SK-N-SH (cell line): ENCODE data around the gene TMEM243. TPM values are rescaled to one million over a fixed set of nuclear protein-coding genes. Genes with fewer than 3 reads are reported as not detected.
A peak's percentile ranks its signal among the peaks of the same experiment; 100 is the strongest.

Experiments used
- CTCF ChIA-PET: fragments of 300-600, 350-600 bp; formaldehyde crosslinking; extraction: SDS; loops from one replicate; lab custom pipeline; 2021; lab: Yijun Ruan, JAX
- POLR2A ChIA-PET: fragments of 350-600 bp; sonication (Branson Sonifier 250); formaldehyde crosslinking; extraction: SDS; loops from one replicate; lab custom pipeline; 2020; ENCODE audit warnings: antibody characterized with exemption, inconsistent platforms; lab: Yijun Ruan, JAX
- DNase-seq: peaks from one replicate; pipeline ENCODE4 v3.0.0; 2012
- H2AFZ ChIP-seq: fragments of 200-600 bp; sonication (generic); 2 replicates; pipeline ENCODE4 v1.8.1; 2016; ENCODE audit warnings: antibody characterized with exemption, mild to moderate bottlenecking, low read depth
- H3F3A ChIP-seq: fragments of 200-600 bp; sonication (generic); replicated peaks from 2 replicates; pipeline ENCODE3; 2016; ENCODE audit warnings: antibody characterized with exemption, mild to moderate bottlenecking; ENCODE audit not compliant: insufficient read depth
- H3K27ac ChIP-seq, 2 experiments: fragments of 200-500 bp in 1 of 2; fragments of 200-600 bp in 1 of 2; sonication (Bioruptor generic) in 1 of 2; sonication (generic), shearing (Covaris generic) in 1 of 2; 2 replicates each; pipeline versions ENCODE4 v1.5.1 to v1.6.1; 2014 to 2016; ENCODE audit warnings: low read depth in 2 of 2, inconsistent platforms in 1 of 2, low read length in 1 of 2, mild to moderate bottlenecking in 1 of 2, mixed read lengths in 1 of 2
- H3K27me3 ChIP-seq: fragments of 200-600 bp; sonication (generic), shearing (Covaris generic); 2 replicates; pipeline ENCODE4 v1.6.1; 2016; ENCODE audit warnings: mixed run types; ENCODE audit not compliant: insufficient read depth
- H3K36me3 ChIP-seq, 2 experiments: fragments of 200-500 bp in 1 of 2; fragments of 200-600 bp in 1 of 2; sonication (Bioruptor generic) in 1 of 2; sonication (generic) in 1 of 2; replicated peaks in 1 of 2; 2 replicates each; pipeline versions ENCODE3 to v1.5.1; 2014 to 2016; ENCODE audit warnings: low read length in 1 of 2, mild to moderate bottlenecking in 1 of 2; ENCODE audit not compliant: insufficient read depth in 2 of 2, control insufficient read depth in 1 of 2
- H3K4me1 ChIP-seq, 2 experiments: fragments of 200-500 bp in 1 of 2; fragments of 200-600 bp in 1 of 2; sonication (Bioruptor generic) in 1 of 2; sonication (generic), shearing (Covaris generic) in 1 of 2; 2 replicates each; pipeline versions ENCODE4 v1.5.1 to v1.6.1; 2014 to 2016; ENCODE audit warnings: low read depth in 1 of 2, low read length in 1 of 2, mixed run types in 1 of 2; ENCODE audit not compliant: insufficient read depth in 2 of 2, control insufficient read depth in 1 of 2
- H3K4me2 ChIP-seq: fragments of 200-600 bp; sonication (generic), shearing (Covaris generic); 2 replicates; pipeline ENCODE4 v1.6.1; 2017; ENCODE audit warnings: mixed run types
- H3K4me3 ChIP-seq, 2 experiments: fragments of 200-500 bp in 1 of 2; fragments of 200-600 bp in 1 of 2; sonication (Bioruptor generic) in 1 of 2; sonication (generic), shearing (Covaris generic) in 1 of 2; 2 replicates each; pipeline versions ENCODE4 v1.5.1 to v1.8.1; 2014 to 2016; ENCODE audit warnings: low read depth in 2 of 2, inconsistent platforms in 1 of 2, low read length in 1 of 2, mild to moderate bottlenecking in 1 of 2, mixed read lengths in 1 of 2, moderate library complexity in 1 of 2
- H3K79me2 ChIP-seq: fragments of 200-600 bp; sonication (generic); 2 replicates; pipeline ENCODE4 v1.8.1; 2017; ENCODE audit warnings: mild to moderate bottlenecking; ENCODE audit not compliant: insufficient read depth
- H3K9ac ChIP-seq: fragments of 200-600 bp; sonication (generic); 2 replicates; pipeline ENCODE4 v1.6.1; 2017; ENCODE audit warnings: mixed run types
- H3K9me2 ChIP-seq: fragments of 200-600 bp; sonication (generic); 2 replicates; pipeline ENCODE4 v1.6.1; 2017; ENCODE audit warnings: mixed run types
- H3K9me3 ChIP-seq: fragments of 200-600 bp; sonication (generic); 2 replicates; pipeline ENCODE4 v1.6.1; 2017; ENCODE audit warnings: mixed run types, mild to moderate bottlenecking, moderate library complexity
- H4K20me1 ChIP-seq: fragments of 200-600 bp; sonication (generic); 2 replicates; pipeline ENCODE4 v1.6.1; 2017; ENCODE audit warnings: mild to moderate bottlenecking, mixed run types; ENCODE audit not compliant: insufficient read depth
- CHD2 ChIP-seq: fragments of 150-350 bp; IDR thresholded peaks from 2 replicates; pipeline ENCODE4 v1.6.1; 2018; ENCODE audit warnings: low read length; ENCODE audit not compliant: partially characterized antibody
- ELF1 ChIP-seq: IDR thresholded peaks from 2 replicates; pipeline ENCODE4 v1.4.0; 2012
- EP300 ChIP-seq, 2 experiments: IDR thresholded peaks; 2 replicates each; pipeline versions ENCODE4 v1.4.0 to v1.6.1; 2012; ENCODE audit warnings: borderline replicate concordance in 1 of 2, low read depth in 1 of 2, low read length in 1 of 2
- EZH2phosphoT487 ChIP-seq: fragments of 200-600 bp; sonication (generic); IDR thresholded peaks from 2 replicates; pipeline ENCODE4 v1.6.1; 2017; ENCODE audit warnings: low read depth, mixed run types, mild to moderate bottlenecking, antibody characterized with exemption, moderate library complexity, borderline replicate concordance
- FOXM1 ChIP-seq: IDR thresholded peaks from 2 replicates; pipeline ENCODE4 v1.4.0; 2012; ENCODE audit warnings: low read depth, mild to moderate bottlenecking
- IRF3 ChIP-seq: fragments of 150-350 bp; IDR thresholded peaks from 2 replicates; pipeline ENCODE4 v1.6.1; 2016; ENCODE audit warnings: mild to moderate bottlenecking, low read depth, low read length
- JUND ChIP-seq: IDR thresholded peaks from 2 replicates; pipeline ENCODE4 v1.4.0; 2012
- MXI1 ChIP-seq: IDR thresholded peaks from 2 replicates; pipeline ENCODE4 v1.6.1; 2012; ENCODE audit warnings: mild to moderate bottlenecking, low read depth, low read length, improper control_type of control experiment
- RFX5 ChIP-seq: IDR thresholded peaks from 2 replicates; pipeline ENCODE4 v1.6.1; 2012; ENCODE audit warnings: mild to moderate bottlenecking, improper control_type of control experiment, low read length
- RXRA ChIP-seq: IDR thresholded peaks from 2 replicates; pipeline ENCODE4 v1.4.0; 2012; ENCODE audit warnings: low read depth, mild to moderate bottlenecking, borderline replicate concordance
- SIN3A ChIP-seq: IDR thresholded peaks from 2 replicates; pipeline ENCODE4 v1.6.1; 2012; ENCODE audit warnings: low read depth, mild to moderate bottlenecking, low read length, moderate library complexity, borderline replicate concordance
- TAF1 ChIP-seq: IDR thresholded peaks from 2 replicates; pipeline ENCODE4 v1.6.1; 2012; ENCODE audit warnings: low read depth, mild to moderate bottlenecking, low read length, moderate library complexity, borderline replicate concordance
- TCF12 ChIP-seq: IDR thresholded peaks from 2 replicates; pipeline ENCODE4 v1.4.0; 2012
- TEAD4 ChIP-seq: IDR thresholded peaks from 2 replicates; pipeline ENCODE4 v1.4.0; 2012; ENCODE audit warnings: mild to moderate bottlenecking, borderline replicate concordance; ENCODE audit not compliant: insufficient read depth
- USF2 ChIP-seq: fragments of 150-350 bp; IDR thresholded peaks from 2 replicates; pipeline ENCODE4 v1.6.1; 2017; ENCODE audit warnings: antibody characterized with exemption, low read length, low read depth, borderline replicate concordance
- YY1 ChIP-seq: IDR thresholded peaks from 2 replicates; pipeline ENCODE4 v1.4.0; 2012; ENCODE audit warnings: low read depth, mild to moderate bottlenecking
- whole genome bisulfite sequencing: methylation state at CpG from one replicate; pipeline ENCODE4 v1.1.6; 2017; ENCODE audit warnings: low lambda C conversion rate; 5-methylcytosine and 5-hydroxymethylcytosine counted together
- polyA plus RNA-seq, 3 experiments: library from polyadenylated mRNA; depleted of rRNA; stranded (reverse); fragments of >200 nt; gene quantifications; 2 replicates each; pipeline ENCODE4 v1.2.3, GENCODE V29; 2012

TMEM243 gene
- polyA plus RNA-seq, 1 of the 3 experiments (the other 2 are of a cell fraction) = 31.1 TPM

GRCh38 chr7:87231711-87232110 lies 12.2 kb upstream of the TMEM243 start:
- ChIA-PET POLR2A (interaction anchor here (0.7 to 1.7 kb wide), 2 partner anchors 12 to 79 kb away, joined by 4 to 8 read pairs; partner anchors contain the start of genes DMTF1 and TMEM243), CTCF (interaction anchor here (0.9 to 1.5 kb wide), 5 partner anchors 11 to 228 kb away, joined by 3 to 7 read pairs (median 3); partner anchors contain the start of gene ELAPOR2)
- Histone ChIP-seq H3K36me3 (no peaks in the 10 kb centered on the region), H4K20me1 (no peaks in the 10 kb centered on the region), H3K79me2 (no peaks in the 10 kb centered on the region), H3K4me3 (no peak overlapping the region), H3K27ac (no peak overlapping the region), H3K27me3 (no peaks in the 10 kb centered on the region; the same call in 1 of the 2 replicates), H3K9ac (no peak overlapping the region), H3K4me1 (peaks cover 0 to 16% of the 10 kb centered on the region in 2 experiments; a peak in 1 of 4 replicates), H3K4me2 (no peak overlapping the region), H2AFZ (no peak overlapping the region), H3K9me3 (no peaks in the 10 kb centered on the region), H3F3A (no peaks in the 10 kb centered on the region), H3K9me2 (no peaks in the 10 kb centered on the region)
- no peak for TF ChIP-seq EZH2phosphoT487
- TF ChIP-seq TCF12 = no peak
- TF ChIP-seq RXRA = no peak
- TF ChIP-seq USF2 = no peak
- TF ChIP-seq CHD2 = no peak
- no peak for TF ChIP-seq RFX5
- no peak for TF ChIP-seq TAF1
- no peak for DNase-seq

- 60% methylated on average over 7 of the region's 7 CpGs for WGBS
- POLR2A ChIA-PET = interaction anchor here (0.7 to 1.7 kb wide), 2 partner anchors 11 to 79 kb away, joined by 4 to 8 read pairs; partner anchors contain the start of genes DMTF1 and TMEM243
- Histone ChIP-seq H3K79me2 (no peaks in the 10 kb centered on the region), H4K20me1 (no peaks in the 10 kb centered on the region), H2AFZ (no peak overlapping the region), H3K9me3 (no peaks in the 10 kb centered on the region), H3K4me3 (no peak overlapping the region), H3K4me2 (no peak overlapping the region), H3F3A (no peaks in the 10 kb centered on the region), H3K36me3 (no peaks in the 10 kb centered on the region), H3K9me2 (no peaks in the 10 kb centered on the region), H3K9ac (no peak overlapping the region)
- CTCF ChIA-PET = interaction anchor here (0.8 to 1.5 kb wide), 6 partner anchors 11 to 228 kb away, joined by 3 to 7 read pairs (median 4); partner anchors contain the start of gene ELAPOR2
- DNase-seq = peak; percentile 35
- TF ChIP-seq JUND = no peak
- TF ChIP-seq CHD2 = peak; percentile 37
- TF ChIP-seq, all 33 proteins: peak for 1
- Histone ChIP-seq H3K27me3 (no peaks in the 10 kb centered on the region; the same call in 1 of the 2 replicates), H3K27ac (no peak overlapping the region), H3K4me1 (peaks cover 0 to 16% of the 10 kb centered on the region in 2 experiments; a peak in 1 of 4 replicates)
These were observed 11.7 kb upstream of the TMEM243 start for GRCh38 chr7:87231258-87231657.

GRCh38 chr7:87226495-87226894 lies 7.0 kb upstream of the TMEM243 start:
- no peaks in the 10 kb centered on the region for H3K9me2 ChIP-seq
- H3K4me2 ChIP-seq = no peak overlapping the region
- no peaks in the 10 kb centered on the region for H3K9me3 ChIP-seq
- H4K20me1 ChIP-seq = no peaks in the 10 kb centered on the region
- ChIA-PET POLR2A (no interaction called here), CTCF (interaction anchor here (1.1 to 2.0 kb wide), 2 partner anchors 10 to 300 kb away, joined by 3 to 4 read pairs; no protein-coding TSS in a partner anchor)
- no peak overlapping the region for H2AFZ ChIP-seq
- H3K27me3 ChIP-seq = no peaks in the 10 kb centered on the region; the same call in 1 of the 2 replicates
- H3K9ac ChIP-seq = no peak overlapping the region
- no peaks in the 10 kb centered on the region for H3F3A ChIP-seq
- H3K79me2 ChIP-seq = no peaks in the 10 kb centered on the region
- 56% methylated on average over 3 of the region's 3 CpGs for WGBS
- no peak for TF ChIP-seq SIN3A
- no peak for TF ChIP-seq MXI1
- TF ChIP-seq TAF1 = no peak
- no peak for TF ChIP-seq TEAD4
- TF ChIP-seq EP300 (IDR thresholded peaks at IDR 0.05; ENCODE audit: borderline replicate concordance in 1 of 2, low read depth in 1 of 2, low read length in 1 of 2) = no peak
- no peak for TF ChIP-seq ELF1
- TF ChIP-seq TCF12 = no peak
- no peak for TF ChIP-seq YY1
- no peak for TF ChIP-seq RFX5
- no peak for TF ChIP-seq RXRA
- TF ChIP-seq FOXM1 = no peak
- no peak for TF ChIP-seq IRF3
- TF ChIP-seq, all 33 proteins: peak for 0
- DNase-seq = no peak
- H3K4me3 ChIP-seq = no peak overlapping the region
- no peak overlapping the region for H3K27ac ChIP-seq
- no peaks in the 10 kb centered on the region for H3K36me3 ChIP-seq
- peaks cover 0 to 16% of the 10 kb centered on the region in 2 experiments; a peak in 2 of 4 replicates for H3K4me1 ChIP-seq
